Middle frontal gyrus (tissue), 1 donor: ENCODE measurements around the gene SAG.

ENCODE experiments used
- DNase-seq: peaks from one replicate; pipeline ENCODE4 v3.0.0-alpha.2; 2015; ENCODE audit warnings: low spot score; ENCODE audit errors: extremely low spot score

SAG gene

GRCh38 chr2:233288663-233289062 lies 19.0 kb upstream of the SAG start:
- DNase-seq = no peak

- DNase-seq = no peak
These were observed 18.0 kb upstream of the SAG start for GRCh38 chr2:233289648-233290047.

GRCh38 chr2:233290051-233290845 lies 17.4 kb upstream of the SAG start:
- DNase-seq = no peak

- no peak for DNase-seq
These were observed 11.7 kb upstream of the SAG start for GRCh38 chr2:233295891-233296290.

GRCh38 chr2:233297076-233297475 lies 10.5 kb upstream of the SAG start:
- DNase-seq = no peak

GRCh38 chr2:233300401-233300800 lies 7.2 kb upstream of the SAG start:
- DNase-seq = no peak

- DNase-seq = no peak
These were observed 6.4 kb upstream of the SAG start for GRCh38 chr2:233301248-233301647.

GRCh38 chr2:233301811-233302210 lies 5.8 kb upstream of the SAG start:
- no peak for DNase-seq

- DNase-seq = no peak
These were observed 4.4 kb upstream of the SAG start for GRCh38 chr2:233303252-233303651.

- DNase-seq = no peak
These were observed 3.8 kb downstream of the SAG start for GRCh38 chr2:233311241-233311926.

GRCh38 chr2:233312874-233313273 lies 5.3 kb downstream of the SAG start:
- no peak for DNase-seq

GRCh38 chr2:233314180-233314925 lies 6.7 kb downstream of the SAG start:
- no peak for DNase-seq

- no peak for DNase-seq
These were observed 9.8 kb downstream of the SAG start for GRCh38 chr2:233317196-233317943.

- no peak for DNase-seq
These were observed 11.6 kb downstream of the SAG start for GRCh38 chr2:233319256-233319655.

- DNase-seq = no peak
These were observed 12.9 kb downstream of the SAG start for GRCh38 chr2:233320470-233320869.

GRCh38 chr2:233321166-233321565 lies 13.6 kb downstream of the SAG start:
- no peak for DNase-seq

GRCh38 chr2:233323851-233324250 lies 16.2 kb downstream of the SAG start:
- DNase-seq = no peak

GRCh38 chr2:233325256-233325655 lies 17.6 kb downstream of the SAG start:
- no peak for DNase-seq

GRCh38 chr2:233325814-233326213 lies 18.2 kb downstream of the SAG start:
- DNase-seq = no peak

- DNase-seq = no peak
These were observed 18.9 kb downstream of the SAG start for GRCh38 chr2:233326500-233326899.

- no peak for DNase-seq
These were observed 21.3 kb downstream of the SAG start for GRCh38 chr2:233328922-233329321.
